B cell (primary cell): Measurements from ENCODE around the gene FAM184A. TPM values are rescaled to one million over a fixed set of nuclear protein-coding genes. Genes with fewer than 3 reads are reported as not detected.

ENCODE experiments used
- ATAC-seq: fragments of 200-7000 bp; cut with Tn5 transposase; one replicate; pipeline ENCODE4 v1.10.0; 2021; ENCODE audit warnings: low read depth, mild to moderate bottlenecking, moderate number of reproducible peaks, moderate library complexity
- CTCF ChIA-PET: fragments of 350-600 bp; sonication (Branson Sonifier 250); formaldehyde crosslinking; loops from one replicate; lab custom pipeline; 2021; ENCODE audit warnings: antibody characterized with exemption, inconsistent platforms; lab: Charles Lee
- POLR2A ChIA-PET: fragments of 350-600 bp; sonication (Branson Sonifier 250); formaldehyde crosslinking; loops from one replicate; lab custom pipeline; 2021; ENCODE audit warnings: antibody characterized with exemption; lab: Charles Lee
- DNase-seq: peaks from one replicate; pipeline ENCODE4 v3.0.0; 2013
- H2AFZ ChIP-seq: 2 replicates; pipeline ENCODE4 v1.6.1; 2012; ENCODE audit warnings: mild to moderate bottlenecking, low read depth, low read length; ENCODE audit not compliant: insufficient read depth, poor library complexity, severe bottlenecking
- H3K27ac ChIP-seq, 2 donors: 1 replicate in 1 of 2; 2 replicates in 1 of 2; pipeline ENCODE4 v1.5.1; 2012 to 2013; ENCODE audit warnings: low read length in 2 of 2, mild to moderate bottlenecking in 2 of 2, moderate library complexity in 1 of 2
- H3K27me3 ChIP-seq, 4 experiments: fragments of 200-600 bp in 1 of 4; sonication (generic) in 1 of 4; replicated peaks in 1 of 4; 1 replicate in 2 of 4; 2 replicates in 2 of 4; pipeline versions ENCODE4 v1.6.1 to v1.7.0; 2013 to 2016; ENCODE audit warnings: low read length in 3 of 4, mild to moderate bottlenecking in 2 of 4, mixed read lengths in 1 of 4, moderate library complexity in 1 of 4; ENCODE audit not compliant: insufficient read depth in 4 of 4, control insufficient read depth in 3 of 4; ENCODE audit errors: control extremely low read depth in 1 of 4
- H3K36me3 ChIP-seq, 2 experiments: replicated peaks in 1 of 2; 1 replicate in 1 of 2; 2 replicates in 1 of 2; pipeline versions ENCODE4 v1.6.1 to v1.7.1; 2013; ENCODE audit warnings: low read length in 1 of 2; ENCODE audit not compliant: insufficient read depth in 2 of 2, control insufficient read depth in 1 of 2; ENCODE audit errors: control extremely low read depth in 1 of 2, extremely low read depth in 1 of 2
- H3K4me1 ChIP-seq, 2 donors: fragments of 200-600 bp in 1 of 2; sonication (generic) in 1 of 2; 1 replicate in 1 of 2; 2 replicates in 1 of 2; pipeline versions ENCODE4 v1.5.1 to v1.6.1; 2013 to 2017; ENCODE audit warnings: low read length in 2 of 2; ENCODE audit not compliant: control insufficient read depth in 2 of 2, insufficient read depth in 2 of 2
- H3K4me2 ChIP-seq: replicated peaks from 2 replicates; pipeline ENCODE3; 2012; ENCODE audit warnings: mild to moderate bottlenecking, low read depth, low read length; ENCODE audit not compliant: poor library complexity, severe bottlenecking
- H3K4me3 ChIP-seq, 5 experiments: fragments of 200-600 bp in 1 of 5; sonication (generic) in 1 of 5; 1 replicate in 3 of 5; 2 replicates in 2 of 5; pipeline versions ENCODE4 v1.5.1 to v1.7.0; 2011 to 2016; ENCODE audit warnings: low read length in 4 of 5, mild to moderate bottlenecking in 4 of 5, low read depth in 2 of 5, control low read depth in 1 of 5, moderate library complexity in 1 of 5; ENCODE audit not compliant: insufficient read depth in 1 of 5; ENCODE audit errors: control extremely low read depth in 1 of 5, extremely low read depth in 1 of 5
- H3K79me2 ChIP-seq: fragments of 200-600 bp; sonication (generic); one replicate; pipeline ENCODE4 v1.6.0; 2016; ENCODE audit warnings: low read length; ENCODE audit not compliant: control insufficient read depth, insufficient read depth
- H3K9ac ChIP-seq: fragments of 200-600 bp; sonication (generic); 2 replicates; pipeline ENCODE4 v1.6.1; 2017; ENCODE audit warnings: mild to moderate bottlenecking, low read length, moderate library complexity
- H3K9me3 ChIP-seq, 3 donors: one replicate each; pipeline versions ENCODE4 v1.6.1 to v1.7.1; 2013; ENCODE audit warnings: low read length in 2 of 3; ENCODE audit not compliant: control insufficient read depth in 2 of 3, insufficient read depth in 1 of 3; ENCODE audit errors: control extremely low read depth in 1 of 3
- H4K20me1 ChIP-seq: 2 replicates; pipeline ENCODE4 v1.6.0; 2012; ENCODE audit warnings: mild to moderate bottlenecking, low read length; ENCODE audit not compliant: insufficient read depth, control insufficient read depth, poor library complexity, severe bottlenecking
- H3K27ac Mint-ChIP-seq: one replicate; pipeline ENCODE4 v1.8.0; 2021; ENCODE audit warnings: mixed read lengths
- H3K27me3 Mint-ChIP-seq: one replicate; pipeline ENCODE4 v1.8.0; 2021; ENCODE audit warnings: mixed read lengths
- H3K4me1 Mint-ChIP-seq: one replicate; pipeline ENCODE4 v1.8.0; 2021; ENCODE audit warnings: mixed read lengths
- H3K4me3 Mint-ChIP-seq: one replicate; pipeline ENCODE4 v1.8.0; 2021; ENCODE audit warnings: mixed read lengths
- H3K9me3 Mint-ChIP-seq: one replicate; pipeline ENCODE4 v1.8.0; 2022; ENCODE audit warnings: mixed read lengths; ENCODE audit not compliant: insufficient read depth
- CTCF ChIP-seq: fragments of 200-600 bp; IDR thresholded peaks from one replicate; pipeline ENCODE4 v1.8.0; 2022; ENCODE audit warnings: antibody characterized with exemption, mild to moderate bottlenecking
- EZH2 ChIP-seq: IDR thresholded peaks from 2 replicates; pipeline ENCODE4 v1.6.1; 2012; ENCODE audit warnings: borderline replicate concordance, low read depth, mild to moderate bottlenecking, moderate library complexity, low read length; ENCODE audit not compliant: insufficient read depth, poor library complexity, severe bottlenecking
- WGBS: methylation state at CpG from one replicate; pipeline ENCODE4 v1.1.5; 2013; ENCODE audit warnings: missing lambda C conversion rate; ENCODE audit not compliant: insufficient coverage; 5-methylcytosine and 5-hydroxymethylcytosine counted together
- intact Hi-C: fragments of 100-400 bp; cut with micrococcal nuclease; formaldehyde crosslinking; loops from one replicate; pipeline ENCODE4 v1.10.0; 2022
- polyA plus RNA-seq: library from polyadenylated mRNA; depleted of rRNA; stranded (reverse); fragments of >200 nt; gene quantifications from 2 replicates; pipeline ENCODE4 v1.2.3, GENCODE V29; 2012
- total RNA-seq, 2 donors: library from RNA; stranded (reverse); fragments of 120-200 nt in 1 of 2; gene quantifications; 1 replicate in 1 of 2; 2 replicates in 1 of 2; pipeline versions ENCODE4 v1.2.3 to v1.2.4, GENCODE V29; 2013 to 2022

The FAM184A gene
- total and polyA plus RNA-seq, 2 donors (not counting 1 experiment from before 2014, with no cell fraction given), result 0.07 to 0.54 TPM

GRCh38 chr6:119110601-119111548 lies 32.4 kb upstream of the FAM184A start:
- CTCF ChIA-PET, result interaction anchor here (0.6 to 4.2 kb wide), 30 partner anchors 8 to 1941 kb away, joined by 3 to 45 read pairs (median 4); no protein-coding TSS in a partner anchor
- Mint-ChIP-seq H3K9me3 (no peaks in the 10 kb centered on the region), H3K4me1 (peaks cover 8% of the 10 kb centered on the region), H3K27me3 (peaks cover 10% of the 10 kb centered on the region), H3K27ac (no peak overlapping the region), H3K4me3 (no peak overlapping the region)
- Histone ChIP-seq H4K20me1 (no peaks in the 10 kb centered on the region), H3K9ac (no peak overlapping the region), H3K4me1 (no peaks in the 10 kb centered on the region), H3K36me3 (no peaks in the 10 kb centered on the region), H2AFZ (peak overlapping the region; percentile 30), H3K27me3 (no peaks in the 10 kb centered on the region), H3K9me3 (no peaks in the 10 kb centered on the region), H3K4me3 (no peak overlapping the region), H3K4me2 (no peak overlapping the region), H3K79me2 (no peaks in the 10 kb centered on the region), H3K27ac (no peak overlapping the region)
- TF ChIP-seq CTCF (peak; percentile 74), EZH2 (no peak)
- intact Hi-C loops, result loop anchor here (1.0 to 5.0 kb wide), 5 partner anchors 148 to 1764 kb away; no protein-coding TSS in a partner anchor
- POLR2A ChIA-PET, result no interaction called here
- WGBS, result 78% methylated on average over 3 of the region's 8 CpGs
- ATAC-seq (peak; percentile 45), DNase-seq (peak; percentile 65)
